ENCODE results near the gene CXCL3.

DNA sequence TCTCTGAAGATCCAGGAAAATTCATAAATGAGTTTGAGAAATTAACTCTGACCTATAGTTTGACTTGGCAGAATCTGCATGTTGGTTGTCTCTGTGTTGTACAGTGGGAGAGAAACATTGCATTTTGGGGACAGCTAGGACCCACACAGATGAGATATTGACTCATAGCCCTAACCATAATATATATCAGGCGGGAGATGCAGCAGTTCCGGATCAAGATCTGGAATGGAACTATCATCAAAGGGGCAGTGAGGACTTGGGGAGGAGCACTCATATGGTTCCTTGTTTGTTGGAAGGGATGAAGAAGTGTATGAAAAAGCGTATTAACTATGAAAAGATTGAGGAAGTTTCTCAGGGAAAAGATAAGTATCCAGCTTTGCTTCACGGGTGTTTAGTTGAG lies 46.5 kb upstream of the CXCL3 start:
- no peak for TF ChIP-seq POLR2A (IDR thresholded peaks at IDR 0.05; ENCODE audit: low read length)
- TF ChIP-seq GATA1 (IDR thresholded peaks at IDR 0.05; ENCODE audit: low read depth, low read length): no peak
